ENCODE results near the gene ACVR1. TPM values are rescaled to one million over a fixed set of nuclear protein-coding genes. Genes with fewer than 3 reads are reported as not detected.
"Not testable (repeated sequence)": the region's sequence is repeated elsewhere in the genome, so short reads cannot be mapped to it uniquely, and the experiment has no call there.

ACVR1 gene
- total RNA-seq, 2 donors from 2014 or later: 22.7 to 27.5 TPM

- Mint-ChIP-seq H3K4me3 (no peak overlapping the region), H3K27ac (no peak overlapping the region), H3K36me3 (ENCODE audit: low read depth) (peaks cover 59% of the 10 kb centered on the region), H3K27me3 (no peaks in the 10 kb centered on the region), H3K9me3 (no peaks in the 10 kb centered on the region), H3K4me1 (peaks cover 7% of the 10 kb centered on the region)
- ATAC-seq (replicated peaks): no peak
These were observed 129.7 kb downstream of the ACVR1 start for GRCh38 chr2:157746234-157746950.

GRCh38 chr2:157744571-157745076 lies 131.5 kb downstream of the ACVR1 start:
- no peak for ATAC-seq (replicated peaks)
- peaks cover 63% of the 10 kb centered on the region for H3K36me3 Mint-ChIP-seq (ENCODE audit: low read depth)

DNA sequence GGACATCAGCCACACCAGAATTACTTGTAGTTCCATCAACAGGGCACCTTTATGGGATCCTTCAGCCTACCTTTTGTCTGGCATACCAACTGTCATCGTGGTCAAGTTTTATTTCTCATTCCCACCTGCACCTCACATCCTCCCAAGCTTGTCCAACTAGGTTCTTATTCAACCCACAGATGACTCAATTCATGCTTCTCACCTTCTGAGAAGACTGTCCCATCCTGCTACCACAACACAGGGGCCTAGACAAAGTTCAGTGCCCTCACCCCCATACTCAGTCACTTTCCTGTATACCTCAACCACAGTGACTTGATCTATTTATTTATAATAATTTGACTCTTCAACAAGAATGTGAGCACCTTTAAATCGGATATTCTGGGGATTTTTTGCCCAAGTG lies 133.1 kb downstream of the ACVR1 start:
- Mint-ChIP-seq H3K27ac (peak overlapping the region; percentile 37), H3K4me3 (no peak overlapping the region), H3K9me3 (no peaks in the 10 kb centered on the region), H3K27me3 (no peaks in the 10 kb centered on the region), H3K4me1 (peaks cover 7% of the 10 kb centered on the region), H3K36me3 (ENCODE audit: low read depth) (peaks cover 68% of the 10 kb centered on the region)
- ATAC-seq (replicated peaks): peak; percentile 98

More at GRCh38 chr2:157744571-157745076, 131.5 kb downstream of the ACVR1 start:
- Mint-ChIP-seq H3K9me3 (no peaks in the 10 kb centered on the region), H3K4me1 (peaks cover 7% of the 10 kb centered on the region), H3K4me3 (no peak overlapping the region), H3K27ac (no peak overlapping the region), H3K27me3 (no peaks in the 10 kb centered on the region)

- Mint-ChIP-seq H3K9me3 (no peaks in the 10 kb centered on the region), H3K27me3 (no peaks in the 10 kb centered on the region), H3K4me3 (no peak overlapping the region), H3K36me3 (ENCODE audit: low read depth) (peaks cover 70% of the 10 kb centered on the region), H3K4me1 (peaks cover 7% of the 10 kb centered on the region), H3K27ac (no peak overlapping the region)
- ATAC-seq (replicated peaks): no peak
These were observed 134.2 kb downstream of the ACVR1 start for GRCh38 chr2:157741819-157742484.

- Mint-ChIP-seq H3K27ac (peak overlapping the region; percentile 13), H3K36me3 (ENCODE audit: low read depth) (peaks cover 92% of the 10 kb centered on the region), H3K4me1 (peaks cover 4% of the 10 kb centered on the region), H3K27me3 (no peaks in the 10 kb centered on the region), H3K9me3 (no peaks in the 10 kb centered on the region), H3K4me3 (no peak overlapping the region)
- ATAC-seq (replicated peaks): no peak
These were observed 138.5 kb downstream of the ACVR1 start for GRCh38 chr2:157737656-157738055.

DNA sequence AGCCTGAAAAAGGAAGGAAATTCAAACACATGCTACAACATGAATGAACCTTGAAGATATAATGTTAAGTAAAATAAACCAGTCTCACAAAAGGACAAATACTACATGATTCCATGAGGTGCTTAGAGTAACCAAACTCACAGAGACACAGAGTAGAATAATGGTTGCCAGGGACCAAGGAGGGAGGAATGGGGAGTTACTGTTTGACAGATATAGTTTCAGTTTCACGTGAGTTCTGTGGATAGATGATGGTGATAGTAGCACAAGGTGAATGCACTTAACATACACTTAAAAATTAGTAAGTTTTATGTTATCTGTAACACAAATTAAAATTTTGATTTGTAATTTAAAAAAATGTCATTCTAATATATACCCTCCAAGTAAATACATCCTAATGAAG lies 140.6 kb downstream of the ACVR1 start:
- Mint-ChIP-seq H3K4me3 (no peak overlapping the region), H3K4me1 (peaks cover 4% of the 10 kb centered on the region), H3K9me3 (no peaks in the 10 kb centered on the region)

GRCh38 chr2:157733263-157733662 lies 142.9 kb downstream of the ACVR1 start:
- Mint-ChIP-seq H3K9me3 (peaks cover 7% of the 10 kb centered on the region), H3K4me3 (no peak overlapping the region), H3K27me3 (no peaks in the 10 kb centered on the region), H3K4me1 (peaks cover 4% of the 10 kb centered on the region), H3K36me3 (ENCODE audit: low read depth) (peaks cover 96% of the 10 kb centered on the region), H3K27ac (no peak overlapping the region)
- ATAC-seq (replicated peaks): no peak

More for the DNA sequence above, 140.6 kb downstream of the ACVR1 start:
- H3K36me3 Mint-ChIP-seq (ENCODE audit: low read depth): peaks cover 100% of the 10 kb centered on the region
- H3K27me3 Mint-ChIP-seq: no peaks in the 10 kb centered on the region
- no peak overlapping the region for H3K27ac Mint-ChIP-seq
- ATAC-seq (replicated peaks): no peak

GRCh38 chr2:157732596-157732995 lies 143.5 kb downstream of the ACVR1 start:
- H3K4me3 Mint-ChIP-seq: no peak overlapping the region
- peaks cover 7% of the 10 kb centered on the region for H3K9me3 Mint-ChIP-seq
- no peak overlapping the region for H3K27ac Mint-ChIP-seq
- no peak for ATAC-seq (replicated peaks)
- peaks cover 4% of the 10 kb centered on the region for H3K4me1 Mint-ChIP-seq
- no peaks in the 10 kb centered on the region for H3K27me3 Mint-ChIP-seq
- peaks cover 95% of the 10 kb centered on the region for H3K36me3 Mint-ChIP-seq (ENCODE audit: low read depth)

- Mint-ChIP-seq H3K36me3 (ENCODE audit: low read depth) (peaks cover 85% of the 10 kb centered on the region), H3K9me3 (peaks cover 28% of the 10 kb centered on the region), H3K4me3 (no peak overlapping the region), H3K27me3 (no peaks in the 10 kb centered on the region), H3K4me1 (no peaks in the 10 kb centered on the region), H3K27ac (no peak overlapping the region)
- ATAC-seq (replicated peaks): no peak
These were observed 148.4 kb downstream of the ACVR1 start for GRCh38 chr2:157727693-157728092.

DNA sequence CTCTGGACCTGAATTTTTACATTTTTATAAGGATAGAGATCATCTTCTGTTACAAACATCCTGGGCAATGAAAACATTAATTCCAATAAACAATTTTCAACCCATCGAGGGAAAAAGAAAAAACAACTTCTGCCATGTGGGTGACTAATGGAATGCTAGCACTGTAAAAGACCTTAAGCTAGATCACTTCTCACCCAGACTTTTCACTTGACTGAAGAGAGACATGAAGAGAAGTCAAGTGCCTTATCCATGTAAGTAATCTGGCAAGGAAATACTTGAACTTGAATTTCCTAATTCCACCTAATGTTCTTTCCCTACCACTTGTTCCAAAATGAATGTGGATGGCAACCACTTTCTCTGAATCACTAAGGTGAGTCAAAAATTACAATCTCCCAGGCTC lies 149.2 kb downstream of the ACVR1 start:
- Mint-ChIP-seq H3K27ac (no peak overlapping the region), H3K4me1 (no peaks in the 10 kb centered on the region), H3K4me3 (no peak overlapping the region), H3K9me3 (peaks cover 32% of the 10 kb centered on the region), H3K27me3 (no peaks in the 10 kb centered on the region), H3K36me3 (ENCODE audit: low read depth) (peaks cover 82% of the 10 kb centered on the region)
- ATAC-seq (replicated peaks): no peak

DNA sequence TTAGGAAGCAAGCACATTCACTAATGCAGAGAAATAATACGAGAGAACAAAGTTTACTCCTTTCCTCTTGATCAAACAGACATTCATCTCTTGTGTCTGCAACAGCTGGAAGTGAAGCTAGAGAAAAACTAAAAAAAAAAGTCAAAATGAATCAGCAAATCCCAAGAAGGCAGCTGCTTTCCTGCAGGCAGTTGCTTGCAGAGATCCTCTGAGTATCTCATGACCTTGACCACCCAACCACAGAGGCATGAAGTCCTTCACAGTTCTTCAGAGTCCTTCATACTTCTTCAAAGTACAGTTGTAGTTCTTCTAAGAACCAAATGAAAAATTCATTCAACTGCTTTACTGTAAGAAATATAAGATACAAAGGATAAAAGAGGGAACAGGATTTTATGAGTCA lies 150.3 kb downstream of the ACVR1 start:
- Mint-ChIP-seq H3K27me3 (no peaks in the 10 kb centered on the region), H3K36me3 (ENCODE audit: low read depth) (peaks cover 71% of the 10 kb centered on the region)
- no peak for ATAC-seq (replicated peaks)

GRCh38 chr2:157722580-157723234 lies 153.4 kb downstream of the ACVR1 start:
- no peaks in the 10 kb centered on the region for H3K4me1 Mint-ChIP-seq
- no peaks in the 10 kb centered on the region for H3K27me3 Mint-ChIP-seq
- no peak for ATAC-seq (replicated peaks)
- no peak overlapping the region for H3K4me3 Mint-ChIP-seq
- peaks cover 28% of the 10 kb centered on the region for H3K9me3 Mint-ChIP-seq
- no peak overlapping the region for H3K27ac Mint-ChIP-seq
- H3K36me3 Mint-ChIP-seq (ENCODE audit: low read depth): peaks cover 56% of the 10 kb centered on the region

More for the DNA sequence above, 150.3 kb downstream of the ACVR1 start:
- Mint-ChIP-seq H3K27ac (no peak overlapping the region), H3K9me3 (peaks cover 32% of the 10 kb centered on the region), H3K4me3 (no peak overlapping the region), H3K4me1 (no peaks in the 10 kb centered on the region)

DNA sequence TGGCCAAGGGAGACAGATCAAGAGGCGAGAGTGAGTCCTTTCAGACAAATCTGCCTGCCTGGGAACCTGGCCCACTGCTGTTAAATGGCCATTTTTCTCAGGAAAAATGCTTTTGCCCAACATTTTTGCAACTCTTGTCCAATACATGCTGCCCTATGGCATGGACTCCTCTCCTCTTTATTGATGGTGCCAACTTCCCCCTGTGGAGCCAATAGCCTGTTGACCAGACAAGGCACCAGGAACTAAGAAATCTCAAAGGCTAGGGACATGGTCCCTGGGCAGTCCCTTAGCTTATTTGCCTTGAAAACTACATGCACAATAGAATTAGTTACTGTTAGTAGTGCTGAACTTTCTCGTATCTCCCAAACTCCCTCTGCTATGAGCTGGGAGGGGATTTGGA lies 155.6 kb downstream of the ACVR1 start:
- Mint-ChIP-seq H3K36me3 (ENCODE audit: low read depth) (peaks cover 48% of the 10 kb centered on the region), H3K27me3 (no peaks in the 10 kb centered on the region), H3K4me1 (no peaks in the 10 kb centered on the region), H3K9me3 (peaks cover 20% of the 10 kb centered on the region), H3K27ac (no peak overlapping the region), H3K4me3 (no peak overlapping the region)
- ATAC-seq (replicated peaks): no peak

- ATAC-seq (replicated peaks); H3K36me3 Mint-ChIP-seq (ENCODE audit: low read depth); H3K27ac Mint-ChIP-seq; H3K4me1 Mint-ChIP-seq; H3K27me3 Mint-ChIP-seq; H3K4me3 Mint-ChIP-seq: not testable (repeated sequence)
- peaks cover 18% of the 10 kb centered on the region for H3K9me3 Mint-ChIP-seq
These were observed 171.5 kb downstream of the ACVR1 start for GRCh38 chr2:157704653-157705052.

GRCh38 chr2:157704148-157704547 lies 172.0 kb downstream of the ACVR1 start:
- H3K27me3 Mint-ChIP-seq; ATAC-seq (replicated peaks); H3K4me3 Mint-ChIP-seq; H3K4me1 Mint-ChIP-seq; H3K27ac Mint-ChIP-seq; H3K36me3 Mint-ChIP-seq (ENCODE audit: low read depth): not testable (repeated sequence)
- H3K9me3 Mint-ChIP-seq: peaks cover 15% of the 10 kb centered on the region

Data from activated T-helper 17 cell treated with anti-CD3 and anti-CD28 coated beads, Interleukin-2, amount 50 U/mL, for 72 hours (primary cell).